Epithelial cell of proximal tubule (primary cell): ENCODE results near the gene ATG4C. TPM values are rescaled to one million over a fixed set of nuclear protein-coding genes. Genes with fewer than 3 reads are reported as not detected.

Experiments used
- DNase-seq: peaks from one replicate; pipeline ENCODE4 v3.0.0-alpha.2; 2011; ENCODE audit warnings: low read depth
- H3K4me3 ChIP-seq: 2 replicates; pipeline ENCODE4 v1.5.1; 2011; ENCODE audit warnings: low read depth, mild to moderate bottlenecking, low read length
- CTCF ChIP-seq: conservative IDR thresholded peaks from 2 replicates; pipeline ENCODE4 v1.5.1; 2012; ENCODE audit warnings: low read depth, mild to moderate bottlenecking, low read length
- total RNA-seq: library from RNA; depleted of rRNA; stranded (reverse); fragments of >200 nt; gene quantifications from 2 replicates; pipeline ENCODE4 v1.2.3, GENCODE V29; 2015

Gene ATG4C
- total RNA-seq, 1 donor from 2014 or later: 7.1 TPM

- DNase-seq: no peak
- TF ChIP-seq CTCF: no peak
- no peak overlapping the region for H3K4me3 ChIP-seq
Measured at GRCh38 chr1:62884156-62884740, 100.3 kb downstream of the ATG4C start.

- no peak for DNase-seq
- TF ChIP-seq CTCF: no peak
- no peak overlapping the region for H3K4me3 ChIP-seq
Measured at GRCh38 chr1:62887799-62888507, 104.0 kb downstream of the ATG4C start.

- no peak for DNase-seq
- no peak for TF ChIP-seq CTCF
- H3K4me3 ChIP-seq: no peak overlapping the region
Measured at GRCh38 chr1:62891956-62892562, 108.1 kb downstream of the ATG4C start.

GRCh38 chr1:62897788-62898187 lies 113.9 kb downstream of the ATG4C start:
- no peak overlapping the region for H3K4me3 ChIP-seq
- no peak for DNase-seq
- no peak for TF ChIP-seq CTCF

GRCh38 chr1:62900566-62900965 lies 116.6 kb downstream of the ATG4C start:
- DNase-seq: no peak

GRCh38 chr1:62901650-62902049 lies 117.7 kb downstream of the ATG4C start:
- no peak for DNase-seq
- no peak for TF ChIP-seq CTCF
- no peak overlapping the region for H3K4me3 ChIP-seq

More at GRCh38 chr1:62900566-62900965, 116.6 kb downstream of the ATG4C start:
- no peak overlapping the region for H3K4me3 ChIP-seq
- no peak for TF ChIP-seq CTCF
